Prostate gland (tissue), 2 donors: ENCODE measurements around the gene CHST3.

ENCODE experiments used
- POLR2A ChIP-seq: fragments of 450-650 bp; IDR thresholded peaks from one replicate; pipeline ENCODE4 v1.6.1; 2016; ENCODE audit warnings: antibody characterized with exemption, mild to moderate bottlenecking
- TF ChIP-seq, protein P1 (sequence below), 4 experiments: fragments of 200-600 bp in 2 of 4; fragments of 450-650 bp in 2 of 4; sonication (generic) in 2 of 4; IDR thresholded peaks; 1 replicate in 3 of 4; 2 replicates in 1 of 4; pipeline ENCODE4 v1.5.1; 2016 to 2019; ENCODE audit warnings: antibody characterized with exemption in 4 of 4, mild to moderate bottlenecking in 2 of 4, moderate library complexity in 2 of 4

DNA sequence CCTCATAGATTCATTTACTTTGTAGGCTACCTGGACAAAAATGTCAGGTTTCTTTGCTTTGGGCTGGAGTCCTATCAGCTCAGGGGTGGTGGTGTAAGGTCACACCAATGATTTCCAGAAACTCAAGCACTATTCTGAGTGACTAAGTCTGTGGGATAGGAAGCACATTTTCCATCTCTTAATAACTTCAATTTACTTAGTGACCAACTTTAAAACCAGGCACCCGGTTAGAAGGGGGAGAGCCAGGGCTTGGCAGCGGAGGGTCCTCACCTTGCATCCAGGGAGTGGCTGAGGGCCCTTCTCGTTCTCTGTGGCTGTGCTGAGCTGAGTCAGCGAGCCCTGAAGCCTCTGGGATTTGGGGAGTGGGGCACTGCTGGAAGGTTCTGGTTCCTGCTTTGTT lies 6.7 kb downstream of the CHST3 start:
- TF ChIP-seq, protein P1, sequence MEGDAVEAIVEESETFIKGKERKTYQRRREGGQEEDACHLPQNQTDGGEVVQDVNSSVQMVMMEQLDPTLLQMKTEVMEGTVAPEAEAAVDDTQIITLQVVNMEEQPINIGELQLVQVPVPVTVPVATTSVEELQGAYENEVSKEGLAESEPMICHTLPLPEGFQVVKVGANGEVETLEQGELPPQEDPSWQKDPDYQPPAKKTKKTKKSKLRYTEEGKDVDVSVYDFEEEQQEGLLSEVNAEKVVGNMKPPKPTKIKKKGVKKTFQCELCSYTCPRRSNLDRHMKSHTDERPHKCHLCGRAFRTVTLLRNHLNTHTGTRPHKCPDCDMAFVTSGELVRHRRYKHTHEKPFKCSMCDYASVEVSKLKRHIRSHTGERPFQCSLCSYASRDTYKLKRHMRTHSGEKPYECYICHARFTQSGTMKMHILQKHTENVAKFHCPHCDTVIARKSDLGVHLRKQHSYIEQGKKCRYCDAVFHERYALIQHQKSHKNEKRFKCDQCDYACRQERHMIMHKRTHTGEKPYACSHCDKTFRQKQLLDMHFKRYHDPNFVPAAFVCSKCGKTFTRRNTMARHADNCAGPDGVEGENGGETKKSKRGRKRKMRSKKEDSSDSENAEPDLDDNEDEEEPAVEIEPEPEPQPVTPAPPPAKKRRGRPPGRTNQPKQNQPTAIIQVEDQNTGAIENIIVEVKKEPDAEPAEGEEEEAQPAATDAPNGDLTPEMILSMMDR (IDR thresholded peaks at IDR 0.05) = no peak
- no peak for TF ChIP-seq POLR2A
